Cardiac fibroblast (primary cell): Measurements from ENCODE around the gene SP6.

ENCODE experiments used
- DNase-seq, 2 donors: peaks; one replicate each; pipeline versions ENCODE4 v3.0.0 to v3.0.0-alpha.2; 2010; ENCODE audit warnings: low read depth in 2 of 2
- H3K4me3 ChIP-seq, 2 donors: replicated peaks in 1 of 2; 1 replicate in 1 of 2; 2 replicates in 1 of 2; pipeline ENCODE4 v1.5.1; 2011; ENCODE audit warnings: low read depth in 2 of 2, low read length in 2 of 2, mild to moderate bottlenecking in 2 of 2, moderate library complexity in 1 of 2
- TF ChIP-seq, protein P1 (sequence below): IDR thresholded peaks from one replicate; pipeline ENCODE4 v1.5.1; 2011; ENCODE audit warnings: low read depth, mild to moderate bottlenecking, low read length, inconsistent platforms

SP6 gene

DNA sequence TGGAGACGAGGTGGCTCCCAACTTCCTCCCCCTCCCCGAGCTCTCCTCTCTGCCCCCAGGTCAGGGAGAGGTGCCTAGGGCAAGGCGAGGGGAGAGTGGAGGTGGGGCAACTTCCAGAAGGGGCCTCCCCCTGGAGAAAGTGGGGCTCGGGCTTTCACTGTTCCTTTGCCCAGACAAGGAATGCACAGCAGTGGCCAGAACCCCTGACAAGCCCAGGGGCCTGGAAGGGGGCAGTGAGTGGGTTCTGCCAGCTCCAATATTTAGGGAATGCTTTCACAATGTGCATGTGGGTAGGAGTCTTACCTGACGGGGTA, 33.4 kb upstream of the SP6 start:
- H3K4me3 ChIP-seq, result no peak overlapping the region
- DNase-seq, result no peak
- TF ChIP-seq, protein P1, sequence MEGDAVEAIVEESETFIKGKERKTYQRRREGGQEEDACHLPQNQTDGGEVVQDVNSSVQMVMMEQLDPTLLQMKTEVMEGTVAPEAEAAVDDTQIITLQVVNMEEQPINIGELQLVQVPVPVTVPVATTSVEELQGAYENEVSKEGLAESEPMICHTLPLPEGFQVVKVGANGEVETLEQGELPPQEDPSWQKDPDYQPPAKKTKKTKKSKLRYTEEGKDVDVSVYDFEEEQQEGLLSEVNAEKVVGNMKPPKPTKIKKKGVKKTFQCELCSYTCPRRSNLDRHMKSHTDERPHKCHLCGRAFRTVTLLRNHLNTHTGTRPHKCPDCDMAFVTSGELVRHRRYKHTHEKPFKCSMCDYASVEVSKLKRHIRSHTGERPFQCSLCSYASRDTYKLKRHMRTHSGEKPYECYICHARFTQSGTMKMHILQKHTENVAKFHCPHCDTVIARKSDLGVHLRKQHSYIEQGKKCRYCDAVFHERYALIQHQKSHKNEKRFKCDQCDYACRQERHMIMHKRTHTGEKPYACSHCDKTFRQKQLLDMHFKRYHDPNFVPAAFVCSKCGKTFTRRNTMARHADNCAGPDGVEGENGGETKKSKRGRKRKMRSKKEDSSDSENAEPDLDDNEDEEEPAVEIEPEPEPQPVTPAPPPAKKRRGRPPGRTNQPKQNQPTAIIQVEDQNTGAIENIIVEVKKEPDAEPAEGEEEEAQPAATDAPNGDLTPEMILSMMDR, result no peak

DNA sequence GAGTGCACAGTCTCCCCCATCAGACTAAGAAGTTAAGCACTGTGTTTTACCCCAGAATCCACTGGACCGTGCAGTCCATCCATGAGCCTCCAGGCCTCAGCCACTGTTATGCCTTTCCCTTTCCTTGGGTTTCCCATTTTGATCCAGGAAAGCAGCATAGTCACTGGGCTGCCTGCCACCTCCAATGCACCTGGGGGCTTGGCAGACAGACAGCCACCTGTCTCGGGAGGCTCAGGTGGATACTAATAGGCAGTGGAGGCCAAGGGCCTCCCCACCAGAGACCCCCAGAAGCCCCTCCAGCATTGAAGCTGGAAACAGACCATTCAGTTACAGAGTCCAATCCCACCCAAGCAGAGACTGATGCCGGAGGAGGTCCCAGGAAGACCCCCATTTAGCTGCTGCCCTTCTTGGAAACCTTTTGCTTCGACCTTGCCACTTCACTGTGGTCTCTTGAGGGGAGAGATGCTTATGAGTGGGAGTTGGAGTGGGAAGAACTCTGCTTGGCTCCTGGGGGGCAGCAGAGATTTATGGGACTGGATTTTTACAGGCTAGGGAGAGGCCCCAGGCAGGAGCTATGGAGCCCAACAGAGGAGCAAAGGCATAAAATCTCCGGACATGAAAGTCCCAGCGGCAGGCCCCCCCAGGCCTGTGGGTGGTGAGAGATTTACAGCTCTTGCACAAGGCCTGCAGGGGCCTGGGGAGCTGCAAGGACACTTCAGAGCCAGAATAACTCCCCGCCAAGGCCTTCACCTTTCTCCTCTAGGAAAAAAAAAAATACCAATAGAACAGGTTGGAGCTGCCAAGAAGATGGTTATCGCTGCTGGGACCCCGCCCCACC, 32.8 kb upstream of the SP6 start:
- DNase-seq, result no peak
- TF ChIP-seq, protein P1, result no peak
- H3K4me3 ChIP-seq, result no peak overlapping the region

DNA sequence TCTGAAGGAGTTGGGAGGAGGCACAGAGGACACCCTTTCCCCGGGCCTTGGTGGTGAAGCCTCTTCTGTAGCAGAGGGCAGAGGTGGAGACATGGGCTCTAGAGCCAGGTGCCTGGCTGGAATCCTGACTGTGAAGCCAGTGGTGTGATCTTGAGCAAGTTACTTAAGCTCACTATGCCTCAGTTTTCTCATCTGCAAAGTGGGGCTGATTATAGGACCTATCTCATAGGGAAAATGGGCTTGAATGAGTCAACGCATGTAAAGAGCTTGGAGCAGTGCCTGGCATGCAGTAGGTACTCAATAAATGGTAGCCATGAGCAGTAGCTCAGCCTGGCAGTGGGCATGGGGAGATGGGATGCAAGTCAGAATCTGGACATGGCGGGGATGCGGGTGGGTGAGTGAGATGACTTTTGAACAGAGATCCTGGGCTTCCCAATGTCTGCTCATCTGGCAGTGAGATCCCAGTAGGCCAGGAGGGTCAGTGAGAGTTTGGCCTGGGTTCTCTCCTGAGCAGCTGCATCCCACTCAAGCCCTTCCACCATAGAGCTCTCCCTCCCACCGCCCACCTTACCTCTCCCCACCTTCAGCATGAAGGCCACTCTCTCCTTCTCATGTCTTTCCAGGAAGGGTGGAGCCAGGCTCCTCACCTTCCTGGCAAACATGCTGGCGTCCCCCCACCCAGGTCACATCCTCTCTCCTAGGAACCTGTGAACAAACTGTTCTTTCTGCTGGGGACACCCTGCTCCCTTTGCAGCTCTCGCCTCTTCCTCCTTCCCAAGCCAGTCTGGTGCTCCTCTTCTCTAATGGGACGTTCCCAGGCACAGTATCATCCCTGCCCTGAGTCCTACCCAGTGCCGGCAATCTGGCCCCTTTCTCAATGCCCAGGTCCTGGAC, 32.0 kb upstream of the SP6 start:
- TF ChIP-seq, protein P1, result no peak
- no peak for DNase-seq
- H3K4me3 ChIP-seq, result no peak overlapping the region

DNA sequence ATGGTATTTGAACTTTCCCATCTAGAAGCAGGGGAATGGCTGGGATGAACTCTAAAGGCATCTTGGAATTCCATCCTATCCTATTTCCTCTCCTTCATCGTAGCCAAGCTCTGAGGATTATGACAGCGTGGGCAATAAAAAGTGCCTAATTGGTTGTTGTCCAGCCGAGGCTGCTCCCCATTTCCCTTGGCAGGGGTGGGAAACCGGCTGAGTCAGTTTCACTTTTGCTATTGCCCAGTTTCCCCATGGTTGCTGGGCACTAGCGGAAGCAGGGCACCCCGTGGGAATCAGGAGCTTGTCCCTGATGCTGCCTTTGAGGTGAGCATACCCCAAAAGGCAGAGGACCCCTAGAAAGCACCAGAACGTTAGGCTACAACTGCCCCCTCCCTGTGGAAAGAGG, 31.3 kb upstream of the SP6 start:
- H3K4me3 ChIP-seq, result no peak overlapping the region
- DNase-seq, result peak in 1 of 2 donors; percentile 40
- TF ChIP-seq, protein P1, result no peak

DNA sequence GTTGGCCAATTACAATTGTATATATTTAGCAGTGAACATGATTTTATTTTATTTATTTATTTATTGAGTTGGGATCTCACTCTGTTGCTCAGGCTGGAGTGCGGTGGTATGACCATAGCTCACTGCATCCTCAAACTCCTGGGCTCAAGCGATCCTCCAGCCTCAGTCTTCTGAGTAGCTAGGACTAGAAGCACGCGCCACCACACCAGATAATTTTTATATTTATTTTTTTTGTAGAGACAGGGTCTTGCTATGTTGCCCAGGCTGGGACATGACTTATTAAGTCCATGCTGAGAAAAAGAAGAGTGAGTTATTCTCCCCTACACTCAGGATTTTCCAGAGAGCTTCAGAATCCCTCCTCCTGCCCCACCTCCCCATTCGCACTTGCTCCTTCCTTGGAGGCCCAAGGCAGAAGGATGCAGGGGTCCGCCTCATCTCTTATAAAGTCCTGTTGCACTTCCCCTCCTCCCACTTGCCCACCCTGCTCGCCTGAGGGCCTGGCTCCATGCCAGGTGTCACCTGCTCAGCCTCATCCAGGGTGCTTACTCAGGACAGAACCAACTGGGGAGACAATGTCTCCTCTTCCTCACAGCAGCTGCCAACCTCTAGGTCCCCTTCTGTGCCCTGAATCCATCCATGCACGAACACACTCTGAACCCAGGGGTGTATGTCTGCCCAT, 29.0 kb upstream of the SP6 start:
- no peak for DNase-seq

DNA sequence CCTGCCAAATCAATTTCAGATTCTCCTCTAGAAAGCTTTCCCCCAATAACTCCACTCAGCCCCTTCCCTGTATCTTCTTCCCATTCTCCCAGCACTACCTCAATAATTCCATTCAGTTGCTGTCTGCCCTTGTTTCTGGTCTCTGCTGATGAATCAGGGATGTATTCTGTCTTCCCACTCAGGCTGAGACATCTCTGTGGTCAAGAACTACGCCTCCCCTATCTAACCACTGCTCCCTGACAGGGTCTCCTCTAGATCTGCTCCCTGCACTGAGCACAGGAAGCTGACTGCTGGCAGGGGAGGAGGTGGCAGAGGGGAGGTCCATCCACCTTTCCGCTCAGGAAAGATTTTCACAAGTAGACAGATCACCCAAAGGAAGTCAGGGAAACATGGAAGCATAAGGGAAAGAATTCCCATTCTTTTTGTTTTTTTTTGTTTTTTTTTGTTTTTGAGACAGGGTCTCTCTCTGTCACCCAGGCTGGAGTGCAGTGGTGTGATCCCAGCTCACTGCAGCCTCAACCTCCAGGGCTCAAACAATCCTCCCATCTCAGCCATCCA, 28.1 kb upstream of the SP6 start:
- TF ChIP-seq, protein P1, result no peak
- H3K4me3 ChIP-seq, result no peak overlapping the region
- peak in 1 of 2 donors; percentile 23 for DNase-seq

More for the DNA sequence above, 29.0 kb upstream of the SP6 start:
- TF ChIP-seq, protein P1, result no peak
- H3K4me3 ChIP-seq, result no peak overlapping the region
